Myocyte (in vitro differentiated cells): Measurements from ENCODE around the gene CMIP. TPM values are rescaled to one million over a fixed set of nuclear protein-coding genes. Genes with fewer than 3 reads are reported as not detected.

Source experiments
- DNase-seq: peaks from one replicate; pipeline ENCODE4 v3.0.0-alpha.2; 2012; ENCODE audit warnings: low read depth
- total RNA-seq: library from RNA; depleted of rRNA; stranded (reverse); fragments of >200 nt; gene quantifications from 2 replicates; pipeline ENCODE4 v1.2.3, GENCODE V29; 2014

Gene CMIP
- total RNA-seq, 1 donor from 2014 or later: 13.5 TPM

DNA sequence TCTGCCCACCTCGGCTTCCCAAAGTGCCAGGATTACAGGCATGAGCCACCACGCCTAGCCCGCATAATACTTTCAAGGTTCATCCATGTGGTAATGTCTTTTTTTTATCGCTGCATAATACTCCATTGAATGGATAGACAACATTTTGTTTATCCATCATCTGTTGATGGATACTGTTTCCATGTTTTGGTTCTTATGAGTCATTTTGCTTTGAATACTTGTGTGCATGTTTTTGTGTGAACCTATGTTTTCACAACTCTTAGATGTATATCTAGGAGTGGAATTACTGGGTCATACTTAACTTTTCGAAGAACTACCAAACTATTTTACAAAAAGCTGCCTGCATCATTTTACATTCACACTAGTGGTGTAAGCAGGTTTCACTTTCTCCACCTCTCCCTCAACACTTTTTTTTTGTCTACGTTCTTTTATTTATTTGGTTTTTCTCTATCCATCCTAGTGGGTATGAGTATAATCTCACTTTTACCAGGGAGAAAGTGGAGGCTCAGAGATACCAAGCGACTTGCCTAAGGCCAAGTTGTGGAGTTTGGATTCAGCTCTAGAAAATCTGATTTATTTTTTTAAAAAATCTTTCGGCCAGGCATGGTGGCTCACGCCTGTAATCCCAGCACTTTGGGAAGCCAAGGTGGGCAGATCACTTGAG is 151.2 kb downstream of the CMIP start:
- DNase-seq: no peak

- peak; percentile 63 for DNase-seq
Measured at GRCh38 chr16:81597079-81597658, 152.6 kb downstream of the CMIP start.

- DNase-seq: no peak
Measured at GRCh38 chr16:81598083-81598482, 153.5 kb downstream of the CMIP start.

DNA sequence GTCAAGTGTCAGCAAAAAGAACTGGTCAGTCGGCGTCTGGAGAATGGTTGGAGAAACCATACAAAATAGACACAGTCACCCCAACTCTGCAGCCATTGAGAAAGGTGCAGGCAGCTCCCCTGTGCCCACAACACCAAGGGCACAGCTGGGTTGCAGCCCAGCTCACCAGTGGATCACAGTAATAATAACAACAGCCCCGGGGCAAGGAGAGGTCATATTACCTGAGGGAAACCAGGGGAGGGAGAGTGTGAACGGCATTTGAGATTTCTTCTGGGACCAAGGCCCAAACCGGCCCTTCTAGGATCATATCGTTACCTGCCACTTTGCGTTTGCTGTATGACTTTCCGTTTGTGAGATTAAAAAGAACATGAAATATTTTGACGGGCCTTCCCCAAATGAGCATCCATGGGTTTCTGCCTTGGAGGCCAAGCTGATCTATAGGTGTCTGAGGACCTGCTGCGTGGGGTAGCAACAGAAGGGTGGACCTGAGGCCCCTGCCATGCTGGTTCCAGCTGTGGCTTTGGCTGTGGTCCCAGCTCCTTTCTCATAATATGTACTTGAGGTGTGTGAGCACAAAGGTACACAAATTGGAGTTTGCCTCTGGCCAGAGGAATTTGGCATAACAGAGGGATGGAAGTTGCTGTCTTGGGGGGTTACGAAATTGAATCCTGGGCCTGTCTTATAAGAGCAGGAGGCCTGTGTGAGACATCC is 154.6 kb downstream of the CMIP start:
- DNase-seq: no peak

DNA sequence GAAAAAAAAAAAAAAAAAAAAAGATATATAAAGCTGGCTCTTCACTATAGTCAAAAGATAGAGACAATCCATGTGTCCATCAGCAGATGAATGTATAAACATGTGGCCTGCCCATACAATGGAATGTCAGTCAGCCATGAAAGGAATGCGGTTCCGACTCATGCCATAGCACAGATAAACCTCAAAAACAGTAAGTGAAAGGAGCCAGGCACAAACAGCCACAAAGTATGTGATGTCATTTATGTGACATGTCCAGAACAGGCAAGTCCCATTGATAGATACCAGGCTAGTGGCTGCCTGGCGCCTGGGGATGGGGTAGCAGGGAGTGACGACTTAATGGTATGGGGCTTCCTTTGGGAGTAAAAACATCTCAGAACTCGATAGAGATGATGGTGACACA is 155.7 kb downstream of the CMIP start:
- DNase-seq: peak; percentile 51

DNA sequence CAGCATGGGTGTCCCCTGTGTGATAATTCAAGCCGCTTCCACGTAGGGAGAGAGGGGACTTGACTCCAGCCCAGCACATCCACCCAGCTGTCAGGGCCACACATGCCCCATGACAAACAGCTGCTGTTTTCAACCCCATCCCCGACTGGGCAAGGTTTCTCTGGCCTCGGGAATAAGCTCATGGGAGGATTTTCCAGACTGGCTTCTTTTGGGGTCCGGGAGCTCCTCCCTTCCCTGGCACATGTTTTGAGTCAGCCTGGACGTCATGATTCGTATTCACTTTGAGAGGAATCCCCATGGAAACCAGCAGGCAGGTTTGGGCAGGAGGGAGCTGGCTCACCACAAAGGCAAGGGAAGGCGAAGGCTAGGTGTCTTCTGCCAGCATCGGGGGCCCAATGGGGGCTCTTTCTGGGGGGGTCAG is 156.4 kb downstream of the CMIP start:
- peak; percentile 86 for DNase-seq

DNA sequence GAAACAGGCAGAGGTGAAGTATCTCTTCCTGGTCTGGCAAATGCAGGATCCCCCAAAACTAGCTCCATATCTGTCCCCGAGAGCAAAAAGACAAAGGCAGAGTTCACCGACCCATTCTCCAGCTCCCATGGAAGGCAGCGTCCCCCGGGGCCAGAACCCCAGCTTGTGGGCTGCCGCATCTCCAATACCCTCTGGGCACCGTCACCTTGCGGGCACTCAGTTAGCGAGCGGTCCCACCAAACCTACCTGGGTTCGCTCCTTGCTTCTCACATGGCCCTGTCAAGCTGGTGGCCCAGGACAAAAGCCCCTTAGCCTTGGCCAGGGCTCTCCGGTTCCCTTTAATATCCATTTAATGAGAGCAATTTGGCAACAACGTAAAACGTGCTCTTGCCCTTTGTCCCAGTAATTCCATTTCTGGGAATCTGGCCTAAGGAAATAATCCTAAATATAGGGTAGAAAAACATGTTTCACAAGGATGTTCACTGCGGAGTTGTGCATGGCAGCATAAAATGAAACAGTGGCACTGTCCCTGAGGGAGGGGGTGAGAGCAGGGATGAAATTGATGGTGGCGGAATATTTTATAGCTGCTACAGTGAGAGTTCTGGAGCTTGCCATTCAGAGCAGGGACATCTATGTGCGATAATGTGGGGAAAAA is 157.1 kb downstream of the CMIP start:
- DNase-seq: no peak

- no peak for DNase-seq
Measured at GRCh38 chr16:81602256-81602776, 157.7 kb downstream of the CMIP start.

DNA sequence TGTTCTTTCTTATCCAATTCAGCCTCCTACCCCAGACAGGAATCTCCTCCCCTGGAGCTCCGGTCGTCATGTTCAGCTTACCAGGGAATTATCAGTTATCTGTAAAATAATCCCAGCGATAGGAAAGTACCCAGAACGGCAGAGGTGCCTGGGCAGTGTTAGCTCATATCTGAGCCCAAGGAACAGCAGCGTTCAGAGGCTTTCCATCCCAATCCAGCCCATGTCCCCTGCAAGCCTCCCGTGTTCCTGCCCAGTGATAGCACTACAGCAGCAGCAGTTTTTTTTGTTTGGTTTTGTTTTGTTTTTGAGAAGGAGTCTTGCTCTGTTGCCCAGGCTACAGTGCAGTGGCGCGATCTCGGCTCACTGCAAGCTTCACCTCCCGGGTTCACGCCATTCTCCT is 158.2 kb downstream of the CMIP start:
- no peak for DNase-seq

GRCh38 chr16:81604960-81605383 is 160.4 kb downstream of the CMIP start:
- no peak for DNase-seq

DNA sequence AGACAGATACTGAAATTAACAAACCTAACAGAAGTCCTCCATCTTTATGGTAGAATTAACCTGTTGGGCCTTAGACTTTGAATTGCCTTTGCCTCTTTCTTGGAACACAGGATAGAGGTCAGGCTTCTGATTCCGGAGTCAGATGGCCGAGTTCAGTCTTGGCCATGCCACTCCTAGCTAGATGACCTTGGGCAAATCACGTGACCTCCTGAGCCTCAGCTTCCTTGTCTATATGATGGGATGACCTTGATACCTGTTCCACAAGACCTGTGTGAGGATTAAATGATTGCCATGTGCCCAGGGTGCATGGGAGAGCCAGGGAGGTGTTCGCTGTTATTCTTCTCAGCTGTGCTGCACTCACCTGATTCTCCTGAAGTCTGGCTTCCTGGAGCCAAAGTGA is 161.4 kb downstream of the CMIP start:
- no peak for DNase-seq

- DNase-seq: no peak
Measured at GRCh38 chr16:81607006-81607405, 162.4 kb downstream of the CMIP start.

GRCh38 chr16:81607805-81608522 is 163.4 kb downstream of the CMIP start:
- DNase-seq: no peak

- no peak for DNase-seq
Measured at GRCh38 chr16:81608523-81609209, 164.1 kb downstream of the CMIP start.

GRCh38 chr16:81609323-81609892 is 164.8 kb downstream of the CMIP start:
- no peak for DNase-seq

DNA sequence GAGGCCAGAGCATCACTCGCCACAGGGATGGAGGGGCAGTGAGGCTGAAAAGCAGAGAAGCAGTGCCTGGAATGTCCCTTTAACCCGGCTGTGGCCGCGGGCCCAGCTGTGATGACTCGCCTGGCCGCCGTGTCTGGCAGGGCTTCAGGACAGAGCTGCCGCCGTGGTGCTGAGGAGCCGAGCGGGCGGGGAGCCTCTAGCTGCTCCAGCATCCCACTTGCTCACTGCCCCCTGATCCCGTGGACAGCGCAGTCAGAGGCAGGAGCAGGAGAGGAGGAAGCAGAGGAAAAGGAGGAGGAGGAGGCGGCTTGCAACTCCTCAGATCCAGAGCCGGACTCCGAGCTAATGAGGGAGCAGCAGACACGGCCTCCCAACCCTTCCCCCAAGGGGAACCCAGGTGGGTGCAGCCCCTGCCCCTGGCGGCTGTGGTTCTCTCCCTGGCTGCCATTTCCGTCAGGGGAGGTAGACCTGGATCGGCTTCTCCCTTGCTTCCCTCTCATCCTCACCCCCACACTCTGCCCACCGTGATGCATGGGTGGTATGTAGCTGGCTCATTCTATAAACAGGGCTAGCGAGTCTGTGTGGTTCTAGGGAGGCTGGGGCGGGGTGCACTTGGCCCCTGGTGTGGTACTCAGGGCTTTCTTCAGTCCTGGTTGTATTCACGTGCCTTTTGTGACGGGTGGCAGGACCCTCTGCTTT is 165.7 kb downstream of the CMIP start:
- DNase-seq: peak; percentile 78

DNA sequence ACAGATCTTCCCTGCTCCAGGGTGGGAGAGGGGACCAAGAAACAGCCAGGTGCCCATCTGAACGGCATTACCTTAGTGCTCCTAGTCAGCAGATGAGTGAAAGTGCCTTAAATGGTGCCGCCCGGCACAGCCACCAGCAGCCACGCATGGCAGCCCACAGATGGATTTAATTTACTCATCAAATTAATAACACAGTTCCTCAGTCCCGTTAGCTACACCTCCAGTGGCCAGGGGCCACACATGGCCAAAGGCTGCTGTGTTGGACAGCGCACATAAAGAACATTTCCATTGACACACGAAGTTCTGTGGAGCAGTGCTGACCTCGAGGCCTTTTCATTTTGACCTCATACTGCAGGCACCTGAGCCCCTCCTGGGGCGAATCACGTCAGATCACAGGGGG is 166.3 kb downstream of the CMIP start:
- no peak for DNase-seq

DNA sequence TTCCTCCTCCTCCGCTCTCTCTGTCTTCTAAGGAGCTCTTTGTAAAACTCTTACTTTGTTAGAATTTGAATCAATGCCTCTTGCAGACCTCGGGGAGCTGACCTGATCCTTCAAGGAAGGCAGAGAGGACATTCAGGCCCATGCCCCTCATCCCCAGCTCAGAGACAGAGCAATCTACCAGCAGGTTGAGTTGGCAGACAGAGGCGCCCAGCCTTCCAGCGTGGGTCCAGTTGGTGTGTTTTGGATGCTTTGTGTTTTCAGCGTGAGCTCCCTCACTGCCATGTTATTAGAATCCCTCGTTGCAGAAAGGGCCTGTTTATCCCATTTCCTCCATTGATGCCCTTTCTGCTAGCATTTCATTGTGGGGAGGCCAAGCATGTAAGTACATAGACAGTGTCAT is 167.1 kb downstream of the CMIP start:
- DNase-seq: no peak

- DNase-seq: no peak
Measured at GRCh38 chr16:81612351-81613163, 167.9 kb downstream of the CMIP start.
